ENCODE data around the gene MSRB3.

- TF ChIP-seq EP300 (IDR thresholded peaks at IDR 0.05) (no peak), POLR2A (IDR thresholded peaks at IDR 0.05) (no peak), CTCF (IDR thresholded peaks at IDR 0.05) (no peak)
Observed at GRCh38 chr12:65389436-65389835, 111.0 kb downstream of the MSRB3 start.

Measured in gastroesophageal sphincter (tissue), 3 donors.